ENCODE measurements around the gene ENOSF1.

DNA sequence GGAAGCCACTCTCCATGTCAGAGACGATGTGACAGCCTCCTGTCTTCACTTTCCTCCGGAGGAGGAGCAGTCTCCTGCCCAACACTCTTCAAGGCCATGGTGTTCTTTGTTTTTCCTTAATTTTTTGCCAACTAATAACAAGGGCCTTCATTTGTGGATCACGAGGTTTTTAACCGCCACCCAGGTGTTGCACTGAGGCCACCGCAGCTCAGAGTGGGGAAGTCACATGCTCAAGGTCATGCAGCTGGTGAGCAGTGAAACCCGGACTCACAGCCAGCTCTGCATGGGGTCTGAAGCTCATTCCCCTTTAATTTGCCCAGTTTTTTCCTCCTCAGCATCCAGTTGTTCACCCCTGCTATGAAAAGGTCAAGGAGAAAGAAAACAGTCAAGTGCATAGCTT, 19.6 kb downstream of the ENOSF1 start:
- TF ChIP-seq POLR2AphosphoS5 (IDR thresholded peaks at IDR 0.05; ENCODE audit: borderline replicate concordance, low read depth, low read length) (no peak), EZH2 (IDR thresholded peaks at IDR 0.05) (no peak)
